ENCODE measurements around the gene CTDSPL.

GRCh38 chr3:37997342-37997741, 135.7 kb downstream of the CTDSPL start:
- TF ChIP-seq CTCF (IDR thresholded peaks at IDR 0.05) (no peak), POLR2AphosphoS5 (IDR thresholded peaks at IDR 0.05) (no peak), POLR2A (IDR thresholded peaks at IDR 0.05) (no peak)

Measured in prostate gland (tissue), 2 donors.